Lung (tissue), 12 donors: ENCODE data around the gene KCNJ5. TPM values are rescaled to one million over a fixed set of nuclear protein-coding genes. Genes with fewer than 3 reads are reported as not detected.

Experiments used
- ATAC-seq: fragments of 200-7000 bp; cut with Tn5 transposase; one replicate; pipeline ENCODE4 v1.9.1; 2020; ENCODE audit warnings: moderate number of reproducible peaks; ENCODE audit not compliant: insufficient read depth, low FRiP score
- DNase-seq, 3 donors: peaks; one replicate each; pipeline ENCODE4 v3.0.0-alpha.2; 2013 to 2017
- H3K27ac ChIP-seq, 2 donors: one replicate each; pipeline ENCODE4 v1.5.1; 2013; ENCODE audit warnings: mild to moderate bottlenecking in 2 of 2, moderate library complexity in 2 of 2, control low read depth in 1 of 2, inconsistent platforms in 1 of 2, low read depth in 1 of 2, low read length in 1 of 2
- H3K27me3 ChIP-seq, 3 donors: one replicate each; pipeline ENCODE4 v1.5.1; 2013; ENCODE audit warnings: low read length in 2 of 3; ENCODE audit not compliant: control insufficient read depth in 3 of 3, insufficient read depth in 3 of 3
- H3K36me3 ChIP-seq, 4 donors: one replicate each; pipeline ENCODE4 v1.5.1; 2013; ENCODE audit warnings: low read length in 4 of 4, mild to moderate bottlenecking in 1 of 4, moderate library complexity in 1 of 4; ENCODE audit not compliant: control insufficient read depth in 4 of 4, insufficient read depth in 4 of 4
- H3K4me1 ChIP-seq, 5 donors: one replicate each; pipeline ENCODE4 v1.5.1; 2013; ENCODE audit warnings: low read length in 5 of 5, mild to moderate bottlenecking in 2 of 5, moderate library complexity in 1 of 5; ENCODE audit not compliant: control insufficient read depth in 5 of 5, insufficient read depth in 5 of 5
- H3K4me3 ChIP-seq: one replicate; pipeline ENCODE4 v1.5.1; 2013; ENCODE audit warnings: mild to moderate bottlenecking, control low read depth, moderate library complexity
- H3K9ac ChIP-seq, 2 donors: one replicate each; pipeline ENCODE4 v1.5.1; 2013; ENCODE audit warnings: low read length in 2 of 2, control low read depth in 1 of 2; ENCODE audit not compliant: insufficient read depth in 1 of 2
- H3K9me3 ChIP-seq, 4 donors: one replicate each; pipeline ENCODE4 v1.5.1; 2013; ENCODE audit warnings: low read length in 3 of 4, mild to moderate bottlenecking in 1 of 4, moderate library complexity in 1 of 4; ENCODE audit not compliant: control insufficient read depth in 4 of 4, insufficient read depth in 3 of 4
- WGBS, 2 donors: extraction: QIAGEN DNeasy Blood & Tissue Kit; methylation state at CpG; one replicate each; pipeline ENCODE4 v1.1.7; 2013; 5-methylcytosine and 5-hydroxymethylcytosine counted together
- polyA plus RNA-seq, 2 donors: library from polyadenylated mRNA; stranded (reverse); fragments of 200-250 nt; gene quantifications; one replicate each; pipeline ENCODE4 v1.2.1, GENCODE V29; 2013
- total RNA-seq, 2 donors: library from RNA; depleted of rRNA in 1 of 2; stranded (reverse); fragments of >200 nt in 1 of 2; gene quantifications; one replicate each; pipeline ENCODE4 v1.2.1, GENCODE V29; 2014 to 2021
- TF ChIP-seq, protein P1 (sequence below): IDR thresholded peaks from 2 replicates; pipeline ENCODE4 v1.5.1; 2012; ENCODE audit warnings: mild to moderate bottlenecking; ENCODE audit errors: control extremely low read depth, extremely low read depth
- donor health status: control.
- donor health status: control.
- donor health status: Bipolar disorder and iron deficiency.
- donor health status: healthy.
- donor health status: DM: yes; HTN: yes; CAD: no.

The KCNJ5 gene
- total and polyA plus RNA-seq, 4 donors: 2.0 to 5.0 (median 2.8) TPM

DNA sequence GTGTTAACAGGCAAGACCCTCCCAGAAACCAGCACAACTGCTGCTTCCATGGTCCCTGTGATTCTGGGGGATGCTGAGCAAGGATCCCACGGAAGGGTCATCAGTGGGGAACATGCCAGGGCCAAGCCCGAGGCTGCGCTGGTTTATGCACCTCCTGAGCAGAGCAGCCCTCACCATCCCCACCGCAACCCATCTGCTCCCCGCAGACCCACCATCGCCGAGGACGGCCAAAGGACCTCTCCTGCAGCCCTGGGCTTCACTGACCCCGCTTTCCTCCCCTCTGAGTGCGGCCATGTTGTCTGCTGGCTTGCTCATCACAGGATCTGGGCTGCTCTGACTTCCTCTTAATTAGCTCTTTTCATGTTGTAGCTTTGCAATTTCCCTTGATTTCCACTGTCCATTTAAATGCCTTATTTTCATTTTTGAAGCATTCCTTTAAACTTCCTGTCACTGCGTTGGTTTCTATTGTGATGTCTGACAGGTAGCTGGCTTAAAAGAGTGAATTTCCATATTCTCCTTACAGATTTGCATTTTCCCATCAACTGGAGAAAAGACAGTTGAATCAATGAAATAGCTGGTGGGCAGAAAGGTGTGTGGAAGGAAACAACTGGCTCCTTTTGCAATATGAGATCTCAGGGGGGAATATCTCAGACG lies 36.7 kb downstream of the KCNJ5 start:
- Histone ChIP-seq H3K4me3 (no peak overlapping the region), H3K36me3 (no peaks in the 10 kb centered on the region), H3K27ac (no peak overlapping the region), H3K27me3 (no peaks in the 10 kb centered on the region), H3K9me3 (no peaks in the 10 kb centered on the region), H3K9ac (no peak overlapping the region), H3K4me1 (peaks cover 0 to 3% (median 0%) of the 10 kb centered on the region in 5 donors)
- 76 to 85% methylated on average over 12 of the region's 12 CpGs for WGBS, 2 donors
- DNase-seq (no peak), ATAC-seq (no peak)
- TF ChIP-seq, protein P1, sequence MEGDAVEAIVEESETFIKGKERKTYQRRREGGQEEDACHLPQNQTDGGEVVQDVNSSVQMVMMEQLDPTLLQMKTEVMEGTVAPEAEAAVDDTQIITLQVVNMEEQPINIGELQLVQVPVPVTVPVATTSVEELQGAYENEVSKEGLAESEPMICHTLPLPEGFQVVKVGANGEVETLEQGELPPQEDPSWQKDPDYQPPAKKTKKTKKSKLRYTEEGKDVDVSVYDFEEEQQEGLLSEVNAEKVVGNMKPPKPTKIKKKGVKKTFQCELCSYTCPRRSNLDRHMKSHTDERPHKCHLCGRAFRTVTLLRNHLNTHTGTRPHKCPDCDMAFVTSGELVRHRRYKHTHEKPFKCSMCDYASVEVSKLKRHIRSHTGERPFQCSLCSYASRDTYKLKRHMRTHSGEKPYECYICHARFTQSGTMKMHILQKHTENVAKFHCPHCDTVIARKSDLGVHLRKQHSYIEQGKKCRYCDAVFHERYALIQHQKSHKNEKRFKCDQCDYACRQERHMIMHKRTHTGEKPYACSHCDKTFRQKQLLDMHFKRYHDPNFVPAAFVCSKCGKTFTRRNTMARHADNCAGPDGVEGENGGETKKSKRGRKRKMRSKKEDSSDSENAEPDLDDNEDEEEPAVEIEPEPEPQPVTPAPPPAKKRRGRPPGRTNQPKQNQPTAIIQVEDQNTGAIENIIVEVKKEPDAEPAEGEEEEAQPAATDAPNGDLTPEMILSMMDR: no peak

DNA sequence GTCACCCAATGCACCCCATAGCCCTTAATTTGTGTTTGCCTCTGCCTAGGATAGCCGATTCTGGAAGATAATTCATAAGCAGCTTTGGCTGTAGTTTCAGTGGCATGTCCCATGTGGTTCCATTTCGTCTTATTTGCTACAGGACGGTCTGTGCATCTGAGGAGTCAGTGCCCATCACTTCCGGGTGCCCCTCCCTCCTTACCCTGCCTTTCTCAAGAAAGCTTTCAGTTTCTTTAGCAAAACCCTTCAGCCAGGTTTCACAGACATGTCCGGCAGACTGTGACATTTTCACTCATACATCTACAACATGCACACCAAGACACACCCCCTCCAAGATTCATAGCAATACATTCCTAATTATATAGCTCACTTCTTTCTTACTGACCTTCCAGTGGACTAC lies 37.2 kb downstream of the KCNJ5 start:
- Histone ChIP-seq H3K9ac (no peak overlapping the region), H3K4me1 (peaks cover 0 to 2% (median 0%) of the 10 kb centered on the region in 5 donors), H3K27me3 (no peaks in the 10 kb centered on the region), H3K9me3 (no peaks in the 10 kb centered on the region), H3K4me3 (no peak overlapping the region), H3K36me3 (no peaks in the 10 kb centered on the region), H3K27ac (no peak overlapping the region)
- TF ChIP-seq, protein P1: no peak
- DNase-seq: no peak
- WGBS, 2 donors: 41 to 64% methylated on average over 5 of the region's 5 CpGs
- no peak for ATAC-seq

DNA sequence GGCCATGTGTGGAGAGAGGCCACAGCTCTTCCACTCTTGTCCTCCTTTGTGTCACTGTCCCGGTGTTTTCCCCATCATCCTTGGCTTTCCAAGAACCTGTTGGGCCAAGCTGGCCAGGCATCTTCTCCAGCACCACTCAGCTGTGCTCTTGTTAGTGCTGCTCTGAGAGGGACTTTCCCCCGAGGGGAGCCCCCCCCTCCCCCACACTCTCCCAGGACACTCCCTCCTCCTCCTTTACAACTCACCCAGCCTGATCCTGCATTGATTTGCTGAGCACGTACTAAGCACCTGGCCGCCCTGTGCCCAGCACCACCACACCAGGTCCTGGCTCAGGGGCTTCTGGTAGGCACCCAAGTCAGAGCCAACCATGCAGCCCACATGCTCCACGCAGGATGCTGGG lies 38.3 kb downstream of the KCNJ5 start:
- no peak for ATAC-seq
- 75 to 86% methylated on average over 5 of the region's 5 CpGs for WGBS, 2 donors
- Histone ChIP-seq H3K9me3 (peaks cover 0 to 3% (median 0%) of the 10 kb centered on the region in 4 donors), H3K36me3 (no peaks in the 10 kb centered on the region), H3K9ac (no peak overlapping the region), H3K4me3 (no peak overlapping the region), H3K4me1 (peaks cover 0 to 2% (median 0%) of the 10 kb centered on the region in 5 donors), H3K27me3 (no peaks in the 10 kb centered on the region), H3K27ac (no peak overlapping the region)
- no peak for DNase-seq
- TF ChIP-seq, protein P1: no peak

DNA sequence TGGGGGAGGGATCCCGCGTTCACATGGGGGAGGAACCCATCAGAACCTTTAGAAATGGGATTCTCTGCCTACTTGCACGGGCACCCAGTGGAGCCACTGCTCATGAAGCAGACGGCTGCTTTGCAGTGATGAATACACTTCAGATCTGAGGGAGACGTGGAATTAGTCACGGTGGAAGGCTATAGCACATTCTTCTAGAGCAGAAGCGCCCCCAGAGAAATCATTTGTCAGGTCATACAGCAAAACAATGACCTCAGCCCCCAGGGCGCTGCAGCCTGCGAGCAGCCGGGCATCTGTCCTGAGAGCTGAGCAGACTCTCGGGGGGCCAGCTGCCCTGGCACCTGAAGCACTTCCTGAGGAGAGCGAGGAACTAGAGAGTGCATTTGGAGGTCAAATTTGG lies 38.8 kb downstream of the KCNJ5 start:
- Histone ChIP-seq H3K27ac (no peak overlapping the region), H3K36me3 (no peaks in the 10 kb centered on the region), H3K9ac (no peak overlapping the region), H3K4me1 (peaks cover 0 to 2% (median 0%) of the 10 kb centered on the region in 5 donors), H3K4me3 (no peak overlapping the region), H3K9me3 (peaks cover 0 to 3% (median 0%) of the 10 kb centered on the region in 4 donors), H3K27me3 (no peaks in the 10 kb centered on the region)
- no peak for DNase-seq
- TF ChIP-seq, protein P1: no peak
- 72 to 86% methylated on average over 12 of the region's 12 CpGs for WGBS, 2 donors
- no peak for ATAC-seq
